Dermis microvascular lymphatic vessel endothelial cell (primary cell): ENCODE results near the gene ARL8A. TPM values are rescaled to one million over a fixed set of nuclear protein-coding genes. Genes with fewer than 3 reads are reported as not detected.
"Not testable (repeated sequence)": the region's sequence is repeated elsewhere in the genome, so short reads cannot be mapped to it uniquely, and the experiment has no call there.

ENCODE experiments used
- DNase-seq, 2 donors: peaks; one replicate each; pipeline versions ENCODE4 v3.0.0 to v3.0.0-alpha.2; 2010; ENCODE audit warnings: low read depth in 2 of 2
- total RNA-seq: library from RNA; depleted of rRNA; stranded (reverse); fragments of >200 nt; gene quantifications from 2 replicates; pipeline ENCODE4 v1.2.1, GENCODE V29; 2014

ARL8A gene
- total RNA-seq, 1 donor from 2014 or later, result 16.8 TPM

DNA sequence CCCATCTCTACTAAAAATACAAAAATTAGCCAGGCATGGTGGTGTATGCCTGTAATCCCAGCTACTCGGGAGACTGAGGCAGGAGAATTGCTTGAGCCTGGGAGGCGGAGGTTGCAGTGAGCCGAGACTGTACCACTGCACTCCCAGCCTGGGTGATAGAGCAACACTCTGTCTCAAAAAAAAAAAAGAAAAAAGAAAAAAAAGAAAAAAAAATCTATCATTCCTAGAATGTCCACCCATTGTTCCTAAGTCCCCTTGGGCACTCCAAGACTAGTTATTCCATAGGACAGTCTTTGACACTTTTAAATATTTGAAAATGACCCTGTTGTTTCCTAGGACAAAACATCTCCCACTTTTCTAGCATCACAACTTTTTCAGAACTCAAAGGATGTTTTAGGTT, 3.1 kb downstream of the ARL8A start:
- not testable (repeated sequence) for DNase-seq

DNA sequence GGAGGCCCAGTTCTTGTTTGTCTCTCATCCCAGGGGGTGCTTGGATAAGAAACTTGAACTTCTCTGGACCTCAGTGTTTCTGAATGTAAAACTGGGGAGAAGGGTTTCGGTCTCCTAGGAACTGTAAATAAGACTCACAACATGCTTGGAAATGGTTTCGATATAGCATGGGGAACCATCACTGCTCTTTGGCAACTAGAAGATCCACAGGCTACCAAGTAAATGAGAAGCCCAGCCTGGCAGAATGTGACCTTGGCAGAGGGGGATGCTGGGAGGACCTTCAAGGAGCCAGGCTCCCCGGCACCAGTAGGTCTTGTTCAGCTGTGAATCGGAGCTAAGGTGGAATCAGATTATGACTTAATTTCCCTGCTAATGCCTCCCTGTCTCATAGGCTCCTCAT, 3.7 kb downstream of the ARL8A start:
- DNase-seq, result no peak

- DNase-seq, result peak in 1 of 2 donors; percentile 64
These were observed 9.3 kb downstream of the ARL8A start for GRCh38 chr1:202135221-202135721.

DNA sequence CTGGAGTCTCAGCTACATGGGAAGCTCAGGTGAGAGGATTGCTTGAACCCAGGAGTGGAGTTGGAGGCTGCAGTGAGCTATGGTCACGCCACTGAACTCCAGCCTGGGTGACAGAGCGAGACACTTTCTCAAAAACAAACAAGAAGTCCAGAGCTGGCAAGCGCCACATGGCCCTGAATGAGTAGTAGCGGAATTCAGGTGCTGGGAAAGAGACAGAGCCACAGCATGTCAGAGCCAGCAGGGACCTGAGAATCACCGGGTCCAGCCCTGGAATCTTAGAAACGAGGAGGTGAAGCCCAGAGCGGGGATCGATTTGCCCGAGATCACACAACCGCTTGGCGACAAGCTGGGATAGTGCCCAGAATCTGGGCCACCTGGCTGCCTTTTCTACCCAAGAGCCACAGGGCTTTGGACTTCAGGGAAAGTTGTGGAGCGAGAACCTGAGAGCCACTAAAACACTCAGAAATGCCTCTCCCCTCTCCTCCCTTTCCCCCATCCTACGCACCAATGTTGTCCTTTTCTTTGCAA, 9.8 kb downstream of the ARL8A start:
- DNase-seq, result no peak

GRCh38 chr1:202133989-202134388, 10.5 kb downstream of the ARL8A start:
- DNase-seq, result no peak

GRCh38 chr1:202133496-202133895, 11.0 kb downstream of the ARL8A start:
- no peak for DNase-seq

- DNase-seq, result no peak
These were observed 11.5 kb downstream of the ARL8A start for GRCh38 chr1:202133001-202133400.

DNA sequence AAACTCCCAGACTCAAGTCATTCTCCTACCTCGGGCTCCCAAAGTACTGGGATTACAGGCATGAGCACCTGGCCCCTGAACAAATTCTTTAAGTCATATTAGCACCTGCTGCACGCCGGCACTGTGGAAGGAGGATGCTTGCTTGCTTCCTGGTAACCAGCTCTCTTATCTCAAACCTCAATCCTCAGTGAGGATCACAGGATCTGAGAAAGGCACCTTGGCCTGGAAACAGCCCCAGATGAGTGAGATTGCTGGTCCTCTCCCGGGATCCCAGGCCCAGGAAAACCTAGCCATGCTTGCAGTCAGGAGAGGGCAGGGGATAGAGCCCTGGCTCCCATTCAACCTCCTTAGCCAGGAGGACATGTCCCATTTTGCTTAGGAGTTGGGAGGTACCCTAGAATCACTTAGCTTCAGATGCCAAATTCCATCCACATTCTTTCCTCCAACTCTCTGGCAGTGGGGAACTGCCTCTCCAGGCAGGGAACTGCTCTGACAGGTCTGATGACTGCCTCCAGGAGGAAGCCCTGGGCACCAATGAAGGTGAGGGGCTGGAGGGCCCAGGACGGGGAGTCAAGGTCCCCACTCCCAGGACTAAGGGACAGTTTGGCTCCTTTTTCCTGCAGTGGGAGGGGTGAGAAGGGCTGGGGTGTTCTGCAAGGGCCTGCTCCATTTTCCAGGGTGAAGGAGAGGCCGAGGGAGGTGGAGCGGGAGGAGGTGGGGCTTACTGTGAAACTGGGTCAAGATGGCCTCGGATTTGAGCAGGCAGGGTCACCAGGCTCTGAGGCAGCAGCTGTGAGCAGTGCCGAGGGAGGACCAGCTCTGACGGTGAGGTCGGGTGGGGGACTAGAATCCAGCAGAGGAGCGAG, 12.3 kb downstream of the ARL8A start:
- no peak for DNase-seq

GRCh38 chr1:202130816-202131522, 13.6 kb downstream of the ARL8A start:
- no peak for DNase-seq

- no peak for DNase-seq
These were observed 14.2 kb downstream of the ARL8A start for GRCh38 chr1:202130297-202130721.

DNA sequence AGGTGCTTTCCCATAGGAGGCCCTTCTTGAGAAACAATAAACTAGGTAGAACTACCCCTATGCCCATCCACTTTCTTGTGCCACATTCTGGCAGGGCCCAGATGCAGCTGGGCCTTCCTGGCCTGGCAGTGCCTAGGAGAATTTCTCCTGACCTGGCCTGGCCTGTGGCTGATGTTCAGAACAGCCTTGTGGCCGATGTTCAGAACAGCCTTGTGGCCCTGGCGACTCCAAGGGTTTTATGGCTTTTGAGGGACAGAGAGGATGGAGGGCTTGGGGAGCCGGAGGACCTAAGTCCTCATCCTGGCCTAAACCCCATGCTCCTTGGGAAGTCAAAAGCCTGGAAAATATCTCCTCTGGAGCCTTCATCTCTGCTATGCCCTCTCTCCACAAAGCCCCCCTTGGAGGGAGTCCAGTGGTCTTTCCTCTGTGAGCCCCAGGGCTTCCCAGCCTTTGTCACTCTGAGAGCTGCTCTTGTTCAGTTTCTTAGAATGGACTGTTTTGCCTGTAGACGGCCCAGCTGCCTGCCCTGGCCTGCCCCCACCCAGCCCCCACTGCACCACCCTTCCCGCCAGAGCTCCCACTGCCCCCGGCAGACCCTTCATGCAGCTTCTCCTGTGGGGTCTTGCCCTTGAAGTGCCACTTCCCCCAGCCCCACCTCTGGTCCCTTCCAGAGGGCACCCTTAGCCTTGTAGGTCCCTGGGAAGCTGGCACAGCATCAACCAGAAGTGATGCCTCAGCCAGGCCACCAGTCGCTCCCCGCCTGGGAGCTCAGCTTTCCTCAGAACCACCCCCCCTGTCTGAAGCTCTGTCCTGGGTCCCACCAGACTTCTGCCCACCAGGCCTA, 14.9 kb downstream of the ARL8A start:
- no peak for DNase-seq

- DNase-seq, result no peak
These were observed 16.5 kb downstream of the ARL8A start for GRCh38 chr1:202127836-202128622.

DNA sequence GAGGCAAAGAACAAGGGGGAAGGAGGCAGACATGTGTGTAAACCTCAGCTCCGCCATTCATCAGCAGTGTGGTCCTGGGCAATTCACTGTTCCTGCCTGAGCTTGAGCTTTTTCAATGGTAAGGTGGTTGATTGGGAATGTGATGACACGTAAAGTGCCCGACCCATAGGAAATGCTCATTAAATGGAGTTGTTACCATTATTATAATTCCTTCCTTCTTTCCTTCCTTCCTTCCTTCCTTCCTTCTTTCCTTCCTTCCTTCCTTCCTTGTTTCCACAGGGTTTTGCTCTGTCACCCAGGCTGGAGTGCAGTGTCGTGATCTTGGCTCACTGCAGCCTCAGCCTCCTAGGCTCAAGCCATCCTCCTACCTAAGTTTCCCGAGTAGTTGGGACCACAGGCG, 17.5 kb downstream of the ARL8A start:
- DNase-seq, result no peak

DNA sequence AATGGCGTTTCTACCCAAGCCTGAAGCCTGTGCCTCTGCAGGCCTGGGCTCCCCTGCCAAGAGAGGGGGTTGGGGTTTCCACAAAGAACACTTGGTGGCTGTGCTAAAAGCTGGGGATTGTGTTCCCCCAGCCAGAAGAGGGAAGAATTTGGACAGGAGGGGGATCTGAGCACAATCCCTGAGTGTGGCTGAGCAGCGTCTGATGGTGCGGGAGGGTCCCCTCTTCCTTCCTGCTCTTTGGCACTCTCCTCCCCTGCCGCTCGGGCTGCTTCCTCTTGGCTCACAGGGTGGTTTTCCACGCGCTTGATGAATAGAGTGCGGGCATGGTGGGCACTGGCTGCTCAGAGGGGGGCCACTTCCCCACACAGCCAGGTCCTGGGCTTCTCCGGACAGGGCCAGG, 18.1 kb downstream of the ARL8A start:
- no peak for DNase-seq

- no peak for DNase-seq
These were observed 18.9 kb downstream of the ARL8A start for GRCh38 chr1:202125611-202126010.

GRCh38 chr1:202124142-202124541, 20.4 kb downstream of the ARL8A start:
- no peak for DNase-seq

- no peak for DNase-seq
These were observed 21.2 kb downstream of the ARL8A start for GRCh38 chr1:202123336-202123813.

- DNase-seq, result peak in 1 of 2 donors; percentile 58
These were observed 21.8 kb downstream of the ARL8A start, which contains the start of gene GPR37L1 for GRCh38 chr1:202122639-202123335. TSS of gene GPR37L1 (plus strand) at chr1:202122917. CDS start at chr1:202122964, 47 bp downstream.

GRCh38 chr1:202121006-202121405, 23.5 kb downstream of the ARL8A start:
- no peak for DNase-seq

GRCh38 chr1:202117898-202118371, 26.6 kb downstream of the ARL8A start:
- no peak for DNase-seq
